ENCODE results near the gene C3orf22.

C3orf22 gene

GRCh38 chr3:126525853-126526667 lies 32.7 kb downstream of the C3orf22 start:
- H3K4me1 ChIP-seq (ENCODE audit: insufficient read depth, low read length), result no peaks in the 10 kb centered on the region
- H3K27me3 ChIP-seq (ENCODE audit: insufficient read depth, low read length), result peaks cover 45% of the 10 kb centered on the region
- no peaks in the 10 kb centered on the region for H3K9me3 ChIP-seq (ENCODE audit: low read length)
- H2AFZ ChIP-seq (ENCODE audit: low read depth, low read length), result no peak overlapping the region
- H3K4me3 ChIP-seq (ENCODE audit: low read length), result no peak overlapping the region
- no peaks in the 10 kb centered on the region for H3K36me3 ChIP-seq (ENCODE audit: insufficient read depth, low read length)

DNA sequence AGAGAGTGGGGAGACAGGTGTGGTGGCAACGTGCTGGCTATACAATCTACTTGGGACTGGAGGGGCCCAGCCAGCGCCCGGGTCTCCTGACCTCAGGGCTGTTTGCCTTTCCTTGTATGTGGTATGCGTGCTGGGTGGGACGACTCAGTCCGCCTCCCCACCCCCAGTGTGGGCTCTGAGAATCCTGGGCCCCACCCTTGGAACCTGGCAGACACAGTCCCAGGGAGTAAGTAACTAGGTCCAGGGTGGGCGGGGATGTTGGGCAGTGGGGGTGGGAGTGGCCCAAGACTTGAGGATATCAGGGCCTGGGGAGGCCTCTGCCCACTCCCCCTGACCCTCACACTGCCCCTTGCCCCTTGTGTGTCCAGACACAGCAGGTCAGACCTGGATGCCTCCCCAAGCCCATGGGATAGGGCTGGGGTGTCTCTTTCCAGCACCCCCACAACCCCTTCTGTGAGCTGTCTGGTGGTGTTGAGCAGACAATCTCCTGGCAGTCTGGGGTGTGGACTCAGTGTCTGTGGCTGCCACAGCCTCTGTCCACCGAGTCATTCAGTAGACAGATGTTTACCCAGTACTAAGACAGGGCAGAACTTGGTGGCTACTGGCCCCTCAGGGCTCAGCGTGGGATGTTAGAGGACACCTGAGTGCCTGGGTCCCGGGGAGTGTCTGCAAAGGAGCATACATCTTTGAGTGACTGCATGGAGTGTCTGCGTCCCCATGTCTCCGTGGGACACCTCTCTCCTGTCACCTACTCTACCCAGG lies 33.5 kb downstream of the C3orf22 start:
- Histone ChIP-seq H3K36me3 (ENCODE audit: insufficient read depth, low read length) (no peaks in the 10 kb centered on the region), H3K27me3 (ENCODE audit: insufficient read depth, low read length) (peaks cover 45% of the 10 kb centered on the region), H2AFZ (ENCODE audit: low read depth, low read length) (no peak overlapping the region), H3K9me3 (ENCODE audit: low read length) (no peaks in the 10 kb centered on the region), H3K4me1 (ENCODE audit: insufficient read depth, low read length) (no peaks in the 10 kb centered on the region), H3K4me3 (ENCODE audit: low read length) (no peak overlapping the region)

DNA sequence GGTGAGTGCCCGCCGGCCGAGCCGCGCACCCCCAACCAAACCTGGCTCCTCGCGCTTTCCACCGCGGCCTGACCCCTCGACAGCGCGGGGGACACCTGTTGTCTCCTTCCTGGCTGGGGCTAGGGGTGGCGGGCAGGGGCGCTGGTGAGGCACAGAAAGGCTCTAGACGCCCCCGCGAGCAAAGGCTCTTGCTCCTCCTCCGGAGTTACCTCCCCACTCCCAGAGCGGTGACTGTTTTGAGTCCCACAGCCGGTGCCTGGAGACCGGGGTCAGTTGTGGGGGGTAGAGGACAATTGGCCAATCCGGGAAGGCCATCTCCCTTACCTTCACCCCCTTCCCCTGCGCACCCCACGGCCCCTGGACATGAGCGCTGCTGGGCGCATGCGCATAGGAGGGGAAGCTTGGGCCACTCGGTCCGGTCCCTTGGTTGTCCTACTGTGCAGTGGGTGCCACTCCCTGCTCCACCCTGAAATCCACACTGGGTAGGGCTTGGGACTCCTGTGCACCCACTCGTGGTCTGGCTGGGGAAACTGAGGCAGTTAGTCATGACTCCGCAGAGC lies 34.2 kb downstream of the C3orf22 start:
- Histone ChIP-seq H3K9me3 (ENCODE audit: low read length) (no peaks in the 10 kb centered on the region), H3K27me3 (ENCODE audit: insufficient read depth, low read length) (peaks cover 45% of the 10 kb centered on the region), H3K4me1 (ENCODE audit: insufficient read depth, low read length) (no peaks in the 10 kb centered on the region), H3K36me3 (ENCODE audit: insufficient read depth, low read length) (no peaks in the 10 kb centered on the region), H2AFZ (ENCODE audit: low read depth, low read length) (peak overlapping the region; percentile 30), H3K4me3 (ENCODE audit: low read length) (peak overlapping the region; percentile 22)

DNA sequence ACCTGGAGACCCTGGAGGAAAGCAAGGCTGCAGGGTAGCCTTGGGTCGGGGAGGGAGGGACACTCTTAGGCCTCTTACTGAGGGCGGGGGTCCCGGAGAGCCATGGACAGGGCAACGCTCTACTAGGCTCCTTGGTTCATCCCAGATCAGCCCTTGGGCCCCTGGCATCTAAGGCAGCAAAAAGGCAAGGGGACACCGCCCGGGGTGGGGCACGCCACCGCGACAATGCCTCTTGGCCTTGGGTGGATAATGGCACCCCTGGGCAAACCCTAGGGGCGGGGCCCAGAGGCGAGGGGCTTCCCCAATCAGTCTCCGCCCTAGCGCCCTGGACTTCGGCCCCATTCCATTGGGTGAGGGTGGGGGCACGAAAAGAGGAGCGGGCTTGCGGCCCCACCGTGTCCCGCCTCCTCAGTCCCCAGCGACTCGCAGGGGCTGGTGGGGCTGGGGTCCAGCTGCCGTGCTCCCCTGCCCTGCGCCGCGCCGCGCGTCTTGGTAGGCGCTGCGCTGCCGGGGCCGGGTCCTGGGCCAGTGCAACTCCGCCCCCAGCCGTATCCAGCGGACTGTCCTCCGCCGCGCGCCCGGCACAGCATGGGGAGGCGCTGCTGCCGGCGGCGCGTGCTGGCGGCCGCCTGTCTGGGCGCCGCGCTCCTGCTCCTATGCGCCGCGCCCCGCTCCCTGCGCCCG lies 34.8 kb downstream of the C3orf22 start, which contains the start of gene CHST13:
TSS of gene CHST13 (plus strand) at position 411 of the 684 bp plus-strand sequence. CDS start at position 589, 178 bp downstream.
- H2AFZ ChIP-seq (ENCODE audit: low read depth, low read length), result peak within 1 kb of the TSS; percentile 30
- no peaks in the 10 kb centered on the region for H3K36me3 ChIP-seq (ENCODE audit: insufficient read depth, low read length)
- H3K4me3 ChIP-seq (ENCODE audit: low read length), result peak within 1 kb of the TSS; percentile 22
- no peaks in the 10 kb centered on the region for H3K9me3 ChIP-seq (ENCODE audit: low read length)
- no peaks in the 10 kb centered on the region for H3K4me1 ChIP-seq (ENCODE audit: insufficient read depth, low read length)
- peaks cover 40% of the 10 kb centered on the region for H3K27me3 ChIP-seq (ENCODE audit: insufficient read depth, low read length)

- Histone ChIP-seq H3K27me3 (ENCODE audit: insufficient read depth, low read length) (peaks cover 39% of the 10 kb centered on the region), H3K4me3 (ENCODE audit: low read length) (no peak overlapping the region), H3K4me1 (ENCODE audit: insufficient read depth, low read length) (no peaks in the 10 kb centered on the region), H3K9me3 (ENCODE audit: low read length) (no peaks in the 10 kb centered on the region), H3K36me3 (ENCODE audit: insufficient read depth, low read length) (no peaks in the 10 kb centered on the region), H2AFZ (ENCODE audit: low read depth, low read length) (no peak overlapping the region)
Measured at GRCh38 chr3:126522363-126522788, 36.4 kb downstream of the C3orf22 start.

DNA sequence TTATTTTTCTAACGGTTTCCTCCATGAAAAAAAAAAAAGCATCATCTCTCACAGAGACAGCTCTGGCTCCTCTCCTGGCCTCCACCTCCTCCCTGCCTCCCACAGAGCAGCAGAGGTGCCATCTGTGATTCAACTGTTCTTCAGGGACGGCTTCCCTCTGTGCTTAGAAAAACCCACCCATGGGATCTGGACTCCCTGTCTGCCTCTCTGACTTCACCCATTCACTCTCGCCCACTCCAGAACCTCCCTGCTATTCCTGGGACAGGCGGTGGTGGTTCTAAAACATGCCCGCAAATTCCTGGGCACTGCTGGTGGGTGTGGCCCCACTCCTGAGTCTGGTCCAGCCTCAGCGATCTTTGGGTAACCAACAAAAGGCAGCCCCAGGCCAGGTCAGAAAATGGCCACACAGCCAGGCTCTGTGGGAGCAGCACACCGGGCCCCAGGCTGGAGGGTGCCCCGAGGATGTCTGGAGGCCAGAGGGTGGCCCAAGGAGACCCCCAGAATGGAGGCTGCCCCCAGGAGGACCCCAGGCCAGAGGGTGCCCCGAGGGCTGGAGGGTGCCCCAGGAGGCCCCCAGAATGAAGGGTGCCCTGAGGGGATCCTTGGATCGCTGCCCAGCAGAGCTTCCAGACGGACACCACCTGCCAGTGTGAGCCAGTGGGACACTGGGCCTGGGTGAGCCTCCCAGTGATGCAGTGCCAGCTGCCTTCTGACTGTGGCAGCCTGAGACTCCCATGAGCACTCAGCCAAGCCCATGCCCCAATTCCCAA lies 37.4 kb downstream of the C3orf22 start:
- H3K4me3 ChIP-seq (ENCODE audit: low read length), result no peak overlapping the region
- no peaks in the 10 kb centered on the region for H3K9me3 ChIP-seq (ENCODE audit: low read length)
- H2AFZ ChIP-seq (ENCODE audit: low read depth, low read length), result no peak overlapping the region
- no peaks in the 10 kb centered on the region for H3K36me3 ChIP-seq (ENCODE audit: insufficient read depth, low read length)
- H3K4me1 ChIP-seq (ENCODE audit: insufficient read depth, low read length), result no peaks in the 10 kb centered on the region
- H3K27me3 ChIP-seq (ENCODE audit: insufficient read depth, low read length), result peaks cover 35% of the 10 kb centered on the region

GRCh38 chr3:126519506-126520455 lies 39.0 kb downstream of the C3orf22 start:
- no peak overlapping the region for H2AFZ ChIP-seq (ENCODE audit: low read depth, low read length)
- no peak overlapping the region for H3K4me3 ChIP-seq (ENCODE audit: low read length)
- peaks cover 23% of the 10 kb centered on the region for H3K27me3 ChIP-seq (ENCODE audit: insufficient read depth, low read length)

DNA sequence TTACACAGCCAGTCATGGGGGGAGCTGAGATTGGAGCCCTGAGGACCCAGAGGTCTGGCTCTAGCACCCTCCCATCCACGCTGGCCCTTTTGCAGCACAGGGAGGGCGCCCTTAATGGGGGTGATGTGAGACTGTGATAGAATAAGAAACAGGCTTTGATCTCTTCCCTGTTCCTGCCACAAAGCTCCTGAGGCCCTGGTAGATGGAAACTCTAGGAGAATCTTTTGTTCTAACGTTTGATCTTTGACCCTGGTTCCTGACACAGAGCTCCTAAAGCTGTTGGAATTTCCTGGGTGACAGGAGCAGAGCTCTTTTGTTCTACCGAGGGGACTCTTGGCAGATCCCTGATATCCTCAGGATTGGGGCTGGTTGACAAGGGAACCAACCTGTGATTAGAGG lies 40.0 kb downstream of the C3orf22 start:
- no peak overlapping the region for H3K4me3 ChIP-seq (ENCODE audit: low read length)

More at GRCh38 chr3:126519506-126520455, 39.0 kb downstream of the C3orf22 start:
- H3K9me3 ChIP-seq (ENCODE audit: low read length), result no peaks in the 10 kb centered on the region
- H3K4me1 ChIP-seq (ENCODE audit: insufficient read depth, low read length), result no peaks in the 10 kb centered on the region
- H3K36me3 ChIP-seq (ENCODE audit: insufficient read depth, low read length), result no peaks in the 10 kb centered on the region

DNA sequence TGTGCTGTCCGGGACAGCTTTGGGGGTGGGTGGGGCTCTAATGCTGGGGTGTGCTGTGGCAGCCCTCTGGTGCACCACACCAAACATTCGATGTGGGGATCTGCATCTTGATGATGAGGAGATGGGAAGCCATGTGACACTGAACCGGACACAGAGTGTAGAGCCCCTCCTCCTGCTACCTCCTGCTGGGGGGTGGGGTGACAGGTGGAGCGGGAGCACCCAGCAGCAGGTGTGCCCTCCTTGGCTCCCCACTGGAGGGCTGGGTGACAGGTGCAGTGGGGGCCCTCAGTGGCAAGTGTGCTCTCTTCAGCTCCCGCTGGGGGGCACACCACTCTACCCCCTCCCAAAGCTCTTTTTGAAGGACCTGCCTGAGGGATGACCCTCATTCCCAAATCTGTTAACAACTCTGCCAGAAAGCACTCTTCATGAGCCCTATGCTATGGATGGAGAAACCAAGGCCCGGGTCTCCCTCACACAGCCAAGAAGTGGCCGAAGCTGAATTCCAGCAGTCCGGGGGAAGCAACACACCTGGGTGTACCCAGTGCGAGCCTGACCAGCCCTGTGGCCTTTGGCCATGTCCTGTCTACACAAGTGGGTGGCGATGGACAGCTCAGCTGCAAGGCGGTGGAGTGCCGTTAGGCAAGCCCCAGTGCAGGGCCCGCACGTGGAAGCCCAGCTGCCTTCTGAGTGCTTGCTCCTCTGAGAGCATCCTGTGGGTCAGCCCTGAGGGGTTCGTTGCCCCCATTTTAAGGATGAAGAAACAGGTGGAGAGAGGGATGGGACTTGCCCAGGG lies 40.5 kb downstream of the C3orf22 start:
- Histone ChIP-seq H3K9me3 (ENCODE audit: low read length) (no peaks in the 10 kb centered on the region), H3K4me1 (ENCODE audit: insufficient read depth, low read length) (no peaks in the 10 kb centered on the region), H2AFZ (ENCODE audit: low read depth, low read length) (no peak overlapping the region), H3K36me3 (ENCODE audit: insufficient read depth, low read length) (no peaks in the 10 kb centered on the region), H3K4me3 (ENCODE audit: low read length) (no peak overlapping the region), H3K27me3 (ENCODE audit: insufficient read depth, low read length) (peaks cover 13% of the 10 kb centered on the region)

More for the DNA sequence above, 40.0 kb downstream of the C3orf22 start:
- Histone ChIP-seq H2AFZ (ENCODE audit: low read depth, low read length) (no peak overlapping the region), H3K9me3 (ENCODE audit: low read length) (no peaks in the 10 kb centered on the region), H3K4me1 (ENCODE audit: insufficient read depth, low read length) (no peaks in the 10 kb centered on the region), H3K27me3 (ENCODE audit: insufficient read depth, low read length) (peaks cover 14% of the 10 kb centered on the region), H3K36me3 (ENCODE audit: insufficient read depth, low read length) (no peaks in the 10 kb centered on the region)

DNA sequence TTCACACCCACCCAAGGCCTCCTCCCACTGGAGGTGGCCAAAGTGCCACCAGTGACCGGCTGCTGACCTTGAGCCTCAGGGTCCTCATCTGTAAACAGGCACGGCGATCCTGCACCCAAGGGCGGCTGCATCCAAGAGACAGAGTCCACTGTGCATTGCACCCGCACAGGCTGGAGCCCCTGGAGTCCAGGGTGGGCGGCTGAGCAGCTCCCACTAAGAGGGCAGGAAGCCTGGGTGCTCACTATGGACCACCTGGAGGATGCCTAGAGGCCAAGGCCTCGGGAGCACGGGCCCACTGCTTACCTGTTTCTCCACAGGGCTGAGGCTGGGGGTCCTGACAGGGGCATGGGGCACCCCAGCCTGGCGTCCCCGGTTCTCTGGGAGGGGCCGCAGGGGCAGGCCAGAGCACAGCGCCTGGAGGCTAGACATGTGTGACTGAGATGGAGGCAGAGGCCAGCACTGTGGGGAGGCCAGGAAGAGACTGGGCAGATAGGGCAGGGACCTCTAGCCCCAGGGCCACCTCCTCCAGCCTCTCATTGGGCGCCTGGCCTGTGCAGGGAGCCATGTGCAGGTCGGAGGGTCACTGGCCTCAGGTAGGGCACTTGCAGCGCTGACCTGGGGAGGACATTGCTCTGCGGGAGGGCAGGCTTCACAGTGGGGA lies 41.3 kb downstream of the C3orf22 start, which contains the start of gene UROC1:
TSS of gene UROC1 (minus strand) at position 483 of the 661 bp plus-strand sequence. CDS start at position 429, 54 bp downstream.
- Histone ChIP-seq H3K36me3 (ENCODE audit: insufficient read depth, low read length) (no peaks in the 10 kb centered on the region), H3K4me1 (ENCODE audit: insufficient read depth, low read length) (no peaks in the 10 kb centered on the region), H3K4me3 (ENCODE audit: low read length) (no peak within 1 kb of the TSS), H3K27me3 (ENCODE audit: insufficient read depth, low read length) (peaks cover 16% of the 10 kb centered on the region), H2AFZ (ENCODE audit: low read depth, low read length) (no peak within 1 kb of the TSS), H3K9me3 (ENCODE audit: low read length) (no peaks in the 10 kb centered on the region)

Data from neuron (in vitro differentiated cells).